ENCODE results near the gene SPCS1.

GRCh38 chr3:52679811-52680210 is 26.1 kb upstream of the SPCS1 start:
- no peak for TF ChIP-seq EP300 (IDR thresholded peaks at IDR 0.05; ENCODE audit: borderline replicate concordance)
- TF ChIP-seq REST (IDR thresholded peaks at IDR 0.05; ENCODE audit: low read depth): no peak

All from Ishikawa (cell line).